Amniotic epithelial cell (primary cell): ENCODE data around the gene BCAR1.
A peak's percentile ranks its signal among the peaks of the same experiment; 100 is the strongest.

Source experiments
- DNase-seq: peaks from one replicate; pipeline ENCODE4 v3.0.0-alpha.2; 2010; ENCODE audit warnings: low read depth

Gene BCAR1

DNA sequence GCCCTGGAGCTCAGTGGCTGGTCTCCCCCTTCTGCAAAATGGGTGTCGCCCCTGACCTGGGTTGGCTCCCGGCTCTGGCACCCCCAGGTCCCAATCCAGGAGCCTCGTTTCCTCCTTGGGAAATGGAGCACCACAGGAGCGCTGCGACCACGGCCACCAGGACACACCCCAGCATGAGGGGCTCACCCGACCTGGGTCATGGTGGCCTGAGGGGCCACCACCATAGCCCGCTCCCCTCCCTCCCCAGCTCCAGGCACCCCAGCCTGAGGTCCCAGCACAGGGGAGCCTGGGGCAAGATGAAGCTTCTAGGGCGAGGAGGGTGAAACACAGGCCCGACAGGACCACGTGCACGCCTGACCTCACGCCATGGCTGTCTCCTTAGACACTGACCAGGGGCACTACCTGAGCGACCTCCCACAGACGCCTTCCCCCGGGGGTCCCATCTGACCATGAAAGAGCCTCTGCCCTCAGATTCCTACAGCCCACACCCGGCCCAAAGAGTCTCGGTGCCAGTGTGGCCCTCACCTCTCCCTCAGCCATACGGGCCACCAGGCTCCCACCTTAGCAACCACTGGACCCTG lies 11.8 kb downstream of the BCAR1 start:
- DNase-seq: no peak

DNA sequence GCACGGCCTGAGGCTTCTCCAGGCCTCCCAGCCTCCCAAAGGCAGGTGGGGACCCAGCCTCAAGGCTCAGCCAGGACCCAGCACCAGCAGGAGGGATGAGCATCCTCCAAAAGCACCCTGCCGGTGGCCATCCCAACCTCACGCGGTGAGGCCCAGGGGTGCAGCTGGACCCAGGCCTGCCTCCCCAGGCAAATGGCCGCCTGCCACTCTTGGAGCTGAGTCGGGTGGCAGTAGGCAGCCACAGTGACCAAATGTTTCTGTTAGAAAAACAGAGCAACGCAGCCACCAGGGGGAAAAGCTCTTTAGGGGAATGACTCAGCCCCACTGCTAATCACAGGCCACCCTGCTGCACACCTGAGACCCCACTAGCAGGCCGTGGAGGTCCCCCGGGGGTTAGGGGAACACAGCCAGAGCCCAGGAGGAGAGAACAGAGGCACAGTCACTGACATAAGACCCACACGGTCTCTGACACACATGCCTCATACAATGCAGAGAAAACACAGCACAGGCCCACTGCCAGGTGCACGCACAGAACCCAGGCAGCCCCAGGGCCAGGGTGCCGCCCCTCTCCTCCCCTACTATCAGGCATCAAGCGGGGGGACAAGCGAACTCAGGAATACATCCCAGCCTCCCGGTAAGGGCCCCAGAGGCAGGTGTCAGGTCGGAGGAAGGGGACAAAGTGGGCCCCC lies 12.4 kb downstream of the BCAR1 start:
- no peak for DNase-seq

DNA sequence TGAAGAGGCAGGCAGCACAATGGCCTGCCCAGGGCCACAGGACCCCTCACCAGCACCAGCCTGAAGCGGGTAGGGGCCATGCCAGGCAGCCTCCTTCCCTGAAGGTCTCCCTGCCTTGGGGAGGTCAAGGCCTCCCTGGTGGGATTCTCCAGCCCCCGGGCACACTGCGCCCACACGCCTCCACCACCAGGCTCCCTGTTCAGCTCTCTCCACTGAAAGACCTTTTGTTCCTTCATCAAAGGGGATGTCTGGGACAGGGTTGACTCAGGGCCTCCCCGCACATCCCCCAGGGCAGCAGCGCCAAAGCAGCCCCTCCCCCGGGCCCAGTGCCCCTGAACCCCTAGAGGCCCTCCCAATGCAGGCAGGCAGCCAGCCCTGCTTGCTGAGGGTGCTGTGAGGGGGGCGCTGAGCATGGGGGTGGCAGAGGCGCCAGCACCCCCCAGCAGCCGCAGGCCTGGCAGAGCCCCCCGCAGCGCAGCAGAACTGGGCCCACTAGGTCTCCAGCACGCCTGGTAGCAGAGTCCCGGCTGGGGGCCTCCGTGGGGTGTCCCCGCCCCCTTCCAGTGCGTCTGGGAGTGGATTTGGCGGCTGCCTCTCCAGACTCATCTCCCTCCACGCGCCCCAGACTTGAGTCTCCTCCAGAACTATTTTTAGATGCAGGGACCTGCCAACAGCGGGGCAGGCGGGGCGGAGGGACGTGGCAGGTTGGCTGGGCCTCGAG lies 13.1 kb downstream of the BCAR1 start:
- DNase-seq: peak; percentile 81

DNA sequence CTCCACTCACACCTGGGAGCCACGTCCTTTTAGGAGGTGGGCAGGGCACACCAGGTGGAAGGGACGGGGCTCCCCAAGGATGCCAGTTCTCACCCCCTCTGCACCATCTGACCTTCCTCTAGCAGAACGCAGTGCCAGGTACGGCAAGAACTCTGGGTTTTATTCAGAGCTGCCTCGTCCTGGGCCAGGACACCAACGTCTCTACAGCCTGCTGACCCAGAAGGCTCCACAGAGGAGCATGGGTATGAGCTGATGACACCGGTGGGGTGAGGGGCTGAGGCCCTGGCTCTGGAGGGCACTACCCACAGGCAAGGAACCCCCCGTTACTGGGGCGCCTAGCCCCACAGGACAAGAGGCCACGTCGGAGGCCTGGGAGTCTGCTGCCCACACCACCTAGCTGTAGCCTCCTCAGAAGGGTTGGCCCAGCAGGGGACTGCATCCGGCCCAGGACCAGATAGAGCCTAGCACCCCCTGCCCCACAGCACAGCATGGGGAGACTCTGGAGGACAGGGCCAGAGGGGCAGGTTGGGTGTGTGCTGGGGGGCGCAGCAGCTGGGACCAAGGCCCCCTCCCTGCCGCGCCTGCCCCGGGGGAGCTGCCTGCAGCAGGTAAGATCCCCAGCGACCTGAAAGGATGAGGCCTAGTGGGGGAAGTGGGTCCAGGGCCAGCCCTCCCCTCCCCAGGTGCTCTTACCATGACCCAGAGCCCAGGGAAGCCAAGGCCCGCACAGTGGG lies 13.9 kb downstream of the BCAR1 start:
- DNase-seq: no peak

DNA sequence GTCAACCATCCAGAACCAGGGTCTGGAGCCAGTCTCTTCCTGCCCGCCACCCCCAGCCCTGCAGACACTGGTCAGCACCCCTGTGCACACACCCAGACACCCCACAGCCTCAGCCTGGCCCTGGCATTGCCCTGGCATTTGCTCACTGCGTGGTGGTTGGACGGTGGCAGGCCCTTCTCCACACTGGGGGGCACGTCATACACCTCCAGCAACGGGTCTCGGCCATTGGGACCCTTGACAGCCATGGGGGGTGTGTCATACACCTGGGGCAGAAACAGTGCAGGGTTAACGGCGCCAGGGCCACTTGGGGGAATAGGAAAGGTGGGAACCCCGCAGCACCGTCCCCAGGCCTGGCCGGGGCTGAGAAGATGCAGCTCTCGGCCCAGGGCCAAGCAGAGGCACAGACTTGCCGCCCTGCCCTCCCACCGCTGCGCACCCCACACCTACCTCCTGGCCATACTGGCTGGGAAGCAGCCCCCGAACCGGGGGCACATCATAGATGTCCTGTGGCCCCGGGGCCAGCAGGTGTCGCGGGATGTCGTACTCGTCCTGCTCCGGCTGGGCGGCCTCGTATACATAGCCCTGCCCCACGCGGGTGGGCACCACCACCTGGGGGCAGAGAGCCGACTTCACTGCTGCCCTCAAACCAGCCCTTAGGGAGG lies 14.6 kb downstream of the BCAR1 start:
- DNase-seq: no peak

DNA sequence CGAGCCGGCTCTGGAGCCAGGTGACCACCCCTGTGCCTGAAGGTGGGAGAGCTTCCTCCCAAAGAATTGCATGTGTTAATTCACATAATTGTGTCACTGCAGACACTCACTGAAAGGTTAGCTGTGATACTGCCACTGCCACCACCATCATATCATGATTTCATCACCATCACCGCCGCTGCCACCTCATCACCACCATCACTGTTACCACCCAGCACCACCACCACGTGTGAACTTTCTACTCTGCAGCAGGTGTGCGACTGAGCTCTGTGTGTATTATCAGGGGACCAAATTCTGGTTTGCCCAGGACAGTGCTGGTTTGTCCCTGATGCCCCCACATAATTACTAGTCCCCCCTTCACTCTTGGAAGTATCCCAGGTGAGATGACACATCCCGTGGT lies 15.2 kb downstream of the BCAR1 start:
- DNase-seq: no peak

DNA sequence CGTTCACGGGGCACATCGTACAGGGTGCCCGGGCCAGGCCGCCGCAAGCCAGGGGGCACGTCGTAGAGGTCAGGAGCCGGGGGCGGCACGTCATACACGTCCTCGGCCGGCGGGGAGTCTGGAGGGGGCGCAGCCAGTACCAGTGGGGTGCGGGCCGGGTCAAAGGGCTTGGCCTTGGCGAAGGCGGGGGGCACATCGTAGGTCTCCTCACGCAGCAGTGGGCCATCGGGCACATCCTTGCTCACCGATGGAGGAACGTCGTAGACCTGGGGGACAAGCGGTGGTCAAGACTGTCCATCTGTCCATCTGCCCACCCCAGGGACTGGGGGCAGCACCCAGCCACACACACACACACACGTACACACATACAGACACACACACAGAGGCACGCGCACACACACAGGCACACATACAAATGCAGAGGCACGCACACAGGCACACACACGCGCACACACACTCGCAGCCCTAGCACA lies 15.7 kb downstream of the BCAR1 start:
- DNase-seq: no peak

DNA sequence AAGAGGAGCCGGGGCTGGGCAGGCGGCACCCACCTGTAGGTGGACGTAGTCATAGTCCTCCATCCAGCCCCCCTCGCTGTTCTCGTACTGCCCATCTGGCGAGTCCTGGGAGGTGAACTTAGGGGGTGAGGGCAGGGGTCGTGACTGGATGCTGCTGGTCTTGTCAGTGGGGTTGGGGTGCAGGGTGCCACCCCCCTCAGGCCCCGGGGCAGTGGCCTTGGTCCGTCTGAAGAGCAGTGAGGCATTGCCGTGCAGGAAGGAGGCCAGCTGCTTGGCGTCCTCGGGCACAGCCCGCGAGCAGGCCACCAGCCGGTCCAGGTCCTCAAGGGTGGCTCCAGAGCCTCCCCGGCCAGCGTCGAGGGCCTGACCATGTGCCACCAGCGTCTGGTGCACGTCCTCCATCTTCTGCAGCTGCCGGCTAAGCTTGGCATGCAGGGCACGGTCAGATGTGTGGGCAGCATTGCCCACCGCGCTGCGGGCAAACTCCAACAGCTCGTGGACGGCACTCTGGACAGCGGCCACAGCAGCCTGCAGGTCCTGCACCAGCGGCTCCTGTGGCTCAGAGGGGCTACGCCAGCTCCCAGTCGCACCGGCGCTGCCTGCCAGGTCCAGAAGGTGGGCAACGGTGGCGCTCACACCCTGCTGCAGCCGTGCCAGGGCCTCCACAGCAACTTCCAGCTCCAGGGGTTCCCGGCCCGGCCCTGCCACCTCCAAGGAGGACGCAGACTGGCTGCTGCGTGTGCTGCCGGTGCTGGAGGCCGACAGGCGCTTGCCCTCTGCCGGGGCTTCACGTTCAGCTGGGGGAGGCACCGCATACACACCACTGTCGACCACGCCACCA lies 16.3 kb downstream of the BCAR1 start:
- DNase-seq: no peak

DNA sequence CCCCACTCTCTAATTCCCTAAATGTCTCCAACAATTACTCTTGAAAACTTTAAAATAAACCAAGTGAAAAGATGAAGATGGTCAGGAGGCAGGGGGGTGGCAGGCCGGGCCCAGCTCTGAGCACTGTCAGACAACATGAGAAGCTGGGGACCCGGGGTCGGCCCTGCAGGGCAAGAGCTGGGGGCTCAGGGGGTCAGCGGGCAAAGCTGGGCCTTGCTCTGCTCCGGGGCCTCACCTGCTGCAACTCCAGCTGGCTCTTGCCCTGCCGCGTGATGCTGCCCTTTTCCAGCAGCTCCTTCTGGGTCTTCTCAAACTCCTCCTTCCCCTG lies 17.8 kb downstream of the BCAR1 start:
- DNase-seq: no peak

DNA sequence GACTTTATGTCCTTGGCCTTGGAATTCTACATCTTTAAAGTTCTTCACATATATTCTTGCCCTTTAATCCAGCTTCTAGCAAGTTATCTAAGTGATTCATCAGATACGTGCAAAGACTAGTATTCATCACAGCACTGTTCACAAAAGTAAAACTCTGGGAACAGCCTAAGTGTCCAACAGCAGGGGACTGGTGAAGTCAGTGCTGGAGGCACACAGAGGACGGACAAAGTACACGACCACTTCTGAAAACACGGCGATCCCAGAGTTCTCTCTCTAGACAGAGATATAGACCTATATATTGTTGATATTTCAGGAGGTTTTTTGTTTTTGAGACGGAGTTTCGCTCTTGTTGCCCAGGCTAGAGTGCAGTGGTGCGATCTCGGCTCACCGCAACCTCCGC lies 19.9 kb downstream of the BCAR1 start:
- DNase-seq: peak; percentile 46

DNA sequence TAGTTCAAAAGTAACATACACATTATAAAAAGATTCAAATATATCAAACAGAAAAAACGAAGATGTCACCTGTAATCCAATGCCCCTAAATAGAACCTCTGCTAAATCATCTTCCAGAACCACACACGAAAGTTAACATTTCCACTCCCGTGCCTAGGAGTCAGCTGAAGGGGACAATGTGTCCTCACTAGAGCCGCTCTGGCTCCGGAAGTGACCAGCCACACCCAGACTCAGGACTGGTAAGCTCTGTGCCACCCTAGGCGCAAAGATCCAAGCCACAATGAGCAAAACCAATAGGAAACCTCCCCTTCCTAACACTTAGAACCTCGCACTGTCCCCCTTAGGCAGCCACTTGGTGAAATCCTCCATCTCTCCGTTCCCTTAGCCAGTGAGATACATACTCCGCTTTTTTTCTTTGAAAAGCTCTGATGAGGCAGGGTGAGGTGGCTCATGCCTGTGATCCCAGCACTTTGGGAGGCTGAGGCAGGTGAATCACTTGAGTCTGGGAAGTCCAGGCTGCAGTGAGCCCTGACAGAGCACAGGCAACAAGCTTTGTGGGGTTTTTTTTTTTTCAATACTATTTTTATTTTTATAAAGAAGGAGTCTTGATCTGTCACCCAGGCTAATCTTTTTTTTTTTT lies 20.8 kb downstream of the BCAR1 start:
- DNase-seq: no peak

DNA sequence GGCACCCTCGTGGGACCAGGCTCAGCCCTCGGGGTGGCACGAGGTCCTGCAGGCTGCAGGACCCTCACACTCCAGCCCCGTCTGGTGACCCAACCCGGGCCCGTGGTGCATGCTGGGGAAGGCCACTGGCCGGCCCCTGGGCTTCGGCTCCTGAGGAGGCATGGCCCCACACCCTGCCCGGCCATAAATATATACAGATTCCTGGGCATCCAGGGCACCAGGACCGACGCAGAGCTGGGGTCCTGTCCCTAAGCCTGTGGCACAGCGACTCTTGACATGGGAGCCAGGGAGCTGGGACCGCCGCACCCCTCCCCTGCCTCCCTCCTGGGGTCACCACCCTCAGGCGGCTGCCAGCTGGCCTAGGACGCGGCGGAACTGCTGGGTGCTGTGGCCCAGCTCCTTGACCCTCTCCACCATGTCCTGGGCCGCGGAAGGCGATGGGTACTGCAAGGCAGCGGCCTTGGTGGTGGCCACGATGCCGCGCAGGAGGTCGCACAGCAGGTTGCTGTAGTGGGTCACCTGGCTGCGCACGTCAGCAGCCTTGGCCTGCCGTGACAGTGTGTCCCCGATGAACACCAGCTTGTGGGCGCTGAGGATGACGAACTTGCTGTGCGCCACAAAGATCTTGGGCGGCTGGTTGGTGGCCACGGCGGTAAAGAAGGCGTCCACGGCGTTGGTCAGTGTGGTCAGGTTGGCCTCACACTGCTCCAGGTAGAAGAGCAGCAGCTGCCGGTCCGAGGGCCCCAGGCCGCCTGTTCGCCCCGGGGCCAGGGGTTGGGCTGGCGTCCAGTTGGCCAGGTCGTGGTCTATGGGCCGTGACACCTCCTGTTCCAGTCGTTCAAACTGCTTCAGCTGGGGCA lies 22.0 kb downstream of the BCAR1 start:
- no peak for DNase-seq

DNA sequence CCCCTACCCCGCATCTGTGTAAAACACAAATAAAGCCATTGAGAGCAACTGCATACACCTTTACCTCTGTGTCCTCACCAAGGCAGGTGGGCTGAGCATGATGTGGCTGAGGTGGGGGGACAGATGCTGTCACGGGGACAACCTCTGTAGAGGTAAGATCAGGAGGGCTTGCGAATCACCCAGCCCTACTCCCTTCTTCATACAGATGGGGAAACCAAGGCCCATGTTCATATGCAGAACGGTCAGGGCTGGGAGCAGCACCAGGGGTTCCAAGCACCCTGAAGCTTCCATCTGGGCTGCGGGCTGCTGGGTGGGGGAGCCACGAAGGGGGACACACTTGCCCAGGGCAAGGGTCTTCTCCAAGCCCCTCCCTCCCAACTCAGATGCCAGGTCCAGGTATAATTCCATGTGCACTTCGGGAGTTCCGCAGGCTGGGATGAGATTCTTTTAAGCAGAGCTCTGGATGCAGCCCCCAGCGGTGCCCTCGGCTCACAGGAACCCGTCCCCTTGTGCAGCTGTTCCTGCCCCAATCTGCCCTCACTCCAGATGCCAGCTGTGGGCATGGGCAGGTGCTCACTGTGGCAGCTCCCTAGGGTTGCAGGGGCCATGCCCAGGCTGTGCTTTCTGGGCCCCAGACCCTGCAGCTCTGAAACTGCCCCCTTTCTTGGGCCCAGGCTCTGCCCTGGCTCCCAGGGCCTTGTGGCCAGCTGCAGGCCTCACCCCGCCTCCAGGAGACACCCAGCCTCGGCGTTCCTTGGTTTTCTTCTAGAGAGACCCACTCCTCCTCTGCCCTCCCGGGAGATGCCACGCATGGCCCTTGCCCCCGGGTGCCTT lies 23.1 kb downstream of the BCAR1 start:
- no peak for DNase-seq

DNA sequence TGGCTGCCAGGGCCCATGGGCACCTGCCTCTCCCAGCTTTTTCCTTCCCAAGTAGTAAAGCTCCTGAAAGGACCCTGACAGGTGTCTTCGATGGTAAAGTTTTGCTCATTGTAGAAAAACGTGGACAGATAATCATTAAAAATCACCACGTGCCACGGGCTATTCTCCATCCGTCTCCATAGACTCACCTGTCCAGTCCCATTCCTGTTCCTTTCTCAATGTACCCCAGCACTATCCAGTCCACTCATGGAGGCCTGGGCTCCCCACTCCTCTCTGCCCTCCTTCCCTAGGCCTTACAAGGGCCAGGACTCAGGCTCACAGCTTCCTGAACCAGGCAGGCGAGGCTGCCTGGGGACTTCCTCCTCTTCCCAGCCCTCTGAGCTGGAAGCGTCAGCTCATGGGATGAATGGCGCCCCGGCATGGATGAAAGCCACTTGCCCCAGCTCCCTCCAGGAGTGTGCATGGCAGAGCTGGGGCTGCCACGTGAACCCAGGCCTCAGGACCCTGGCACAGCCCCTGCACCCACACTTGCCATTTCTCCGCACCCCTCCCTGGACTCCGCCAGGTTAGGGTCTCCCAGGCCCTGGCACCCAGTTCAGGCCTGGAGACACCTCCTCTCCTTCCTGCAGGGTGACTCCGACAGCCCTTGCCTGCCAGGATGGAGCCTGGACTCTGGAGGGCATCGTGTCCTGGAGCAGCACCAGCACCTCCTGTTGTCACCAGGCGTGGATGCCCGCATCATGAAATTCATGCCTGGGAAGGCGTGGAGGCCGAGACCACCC lies 23.9 kb downstream of the BCAR1 start:
- DNase-seq: no peak

DNA sequence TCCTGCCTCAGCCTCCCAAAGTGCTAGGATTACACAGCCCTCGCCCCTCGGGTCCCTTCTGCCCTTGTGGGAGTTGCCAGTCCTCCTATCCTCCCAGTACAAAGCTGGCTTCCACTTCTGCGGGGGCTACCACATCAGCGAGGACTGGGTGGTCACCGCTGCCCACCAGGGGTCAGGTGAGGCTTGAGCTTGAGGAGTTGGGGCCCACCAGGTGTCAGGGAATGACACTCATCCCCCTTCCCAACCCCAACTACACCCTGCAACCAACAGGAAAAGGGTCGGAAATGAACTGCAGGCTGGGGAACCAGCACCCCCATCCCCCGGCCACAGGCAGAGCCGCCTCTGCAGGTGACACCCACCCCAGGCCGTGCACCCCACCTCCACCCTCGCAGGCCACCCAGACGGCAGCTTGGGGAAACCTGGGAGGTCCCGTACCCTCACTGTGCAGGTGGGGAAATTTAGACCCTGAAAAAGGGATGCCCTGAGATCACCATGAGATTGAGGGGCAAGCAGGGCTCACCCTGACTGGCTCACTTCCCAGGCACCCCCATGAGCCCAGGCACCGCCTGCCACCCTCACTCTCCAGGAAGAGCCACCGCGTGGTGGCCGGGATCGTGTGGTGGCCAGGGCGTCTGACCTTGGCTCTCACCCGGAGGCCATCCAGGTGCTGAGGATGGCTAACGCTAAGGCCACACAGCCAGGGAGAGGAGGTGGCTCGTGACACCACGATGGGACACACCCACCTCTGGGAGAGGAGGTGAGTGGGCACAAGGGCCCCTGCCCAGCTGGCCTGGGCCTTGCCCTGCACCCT lies 24.7 kb downstream of the BCAR1 start:
- DNase-seq: no peak

DNA sequence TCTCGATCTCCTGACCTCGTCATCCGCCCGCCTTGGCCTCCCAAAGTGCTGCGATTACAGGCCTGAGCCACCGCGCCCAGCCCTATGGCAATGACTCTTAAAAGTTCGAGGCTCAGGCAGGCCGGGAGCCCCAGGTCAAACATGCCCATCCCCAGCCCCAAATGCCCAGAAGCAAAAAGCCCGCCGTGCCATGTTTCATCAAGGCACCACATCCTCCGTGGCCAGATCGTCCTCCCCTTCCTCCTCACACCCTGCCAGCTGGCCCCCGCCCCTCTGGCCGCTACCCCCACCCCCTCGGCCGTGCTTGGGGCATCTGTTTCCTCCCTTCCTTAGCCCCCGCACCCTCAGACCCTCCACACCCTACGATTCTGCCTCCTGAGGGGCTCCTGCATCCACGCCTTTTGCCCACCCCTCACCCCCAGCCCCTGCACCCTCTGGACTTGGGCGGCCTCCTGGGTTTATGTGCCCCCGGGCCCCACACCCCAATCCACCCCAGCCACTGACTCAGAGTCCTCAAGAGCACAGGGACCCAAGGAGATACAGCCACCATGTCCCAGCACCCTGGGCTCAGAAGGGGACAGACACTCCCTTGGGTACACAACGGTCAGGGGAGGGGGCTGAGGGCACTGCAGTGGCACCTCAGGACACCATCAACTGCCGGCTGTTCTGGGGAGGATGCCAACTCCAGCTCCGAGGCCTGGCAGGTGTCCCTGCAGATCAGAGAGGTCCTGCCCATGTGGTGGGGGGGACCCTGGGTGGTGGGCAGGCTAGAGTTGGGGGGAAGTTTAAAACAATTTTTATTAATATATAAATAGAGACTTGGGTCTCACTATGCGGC lies 25.5 kb downstream of the BCAR1 start:
- no peak for DNase-seq
